HG02870 (cell line): ENCODE measurements around the gene FBRSL1.

ENCODE experiments used
- ATAC-seq: cut with Tn5 transposase; IDR thresholded peaks from one replicate; pipeline ENCODE4 v1.9.1; 2021; ENCODE audit warnings: mild to moderate bottlenecking, moderate library complexity; ENCODE audit not compliant: unreplicated experiment

Gene FBRSL1

GRCh38 chr12:132482771-132483170 lies 7.2 kb upstream of the FBRSL1 start:
- ATAC-seq, result no peak

- ATAC-seq, result no peak
Observed at GRCh38 chr12:132483208-132483607, 6.7 kb upstream of the FBRSL1 start.

GRCh38 chr12:132483612-132484011 lies 6.3 kb upstream of the FBRSL1 start:
- no peak for ATAC-seq

GRCh38 chr12:132484183-132484890 lies 5.6 kb upstream of the FBRSL1 start:
- ATAC-seq, result no peak

- no peak for ATAC-seq
Observed at GRCh38 chr12:132484891-132485441, 5.0 kb upstream of the FBRSL1 start.

- no peak for ATAC-seq
Observed at GRCh38 chr12:132485619-132486018, 4.3 kb upstream of the FBRSL1 start.

- ATAC-seq, result no peak
Observed at GRCh38 chr12:132486168-132486567, 3.8 kb upstream of the FBRSL1 start.

- ATAC-seq, result no peak
Observed at GRCh38 chr12:132486576-132486975, 3.4 kb upstream of the FBRSL1 start.

- no peak for ATAC-seq
Observed at GRCh38 chr12:132487311-132487741, 2.6 kb upstream of the FBRSL1 start.

GRCh38 chr12:132488127-132489077 lies 1.5 kb upstream of the FBRSL1 start:
- no peak for ATAC-seq

- no peak for ATAC-seq
Observed at GRCh38 chr12:132489078-132489601, 811 bp upstream of the FBRSL1 start.

GRCh38 chr12:132490422-132491137 lies 629 bp downstream of the FBRSL1 start:
- no peak for ATAC-seq

GRCh38 chr12:132491138-132491663 lies 1.2 kb downstream of the FBRSL1 start:
- ATAC-seq, result no peak

- no peak for ATAC-seq
Observed at GRCh38 chr12:132491761-132492378, 1.9 kb downstream of the FBRSL1 start.

GRCh38 chr12:132492522-132492921 lies 2.6 kb downstream of the FBRSL1 start:
- ATAC-seq, result peak; percentile 47

- ATAC-seq, result no peak
Observed at GRCh38 chr12:132492951-132493350, 3.0 kb downstream of the FBRSL1 start.

GRCh38 chr12:132493482-132494178 lies 3.7 kb downstream of the FBRSL1 start:
- ATAC-seq, result no peak

GRCh38 chr12:132494294-132495164 lies 4.6 kb downstream of the FBRSL1 start:
- no peak for ATAC-seq

- ATAC-seq, result no peak
Observed at GRCh38 chr12:132495165-132495544, 5.2 kb downstream of the FBRSL1 start.
